ENCODE results near the gene KSR1. TPM values are rescaled to one million over a fixed set of nuclear protein-coding genes. Genes with fewer than 3 reads are reported as not detected.

The KSR1 gene
- total and polyA plus RNA-seq, 2 experiments from 2014 or later = 7.8 to 53.2 TPM

- no peak for TF ChIP-seq STAT1 (IDR thresholded peaks at IDR 0.05; ENCODE audit: unreplicated experiment)
Observed at GRCh38 chr17:27595208-27595607, 139.0 kb downstream of the KSR1 start (continued).

DNA sequence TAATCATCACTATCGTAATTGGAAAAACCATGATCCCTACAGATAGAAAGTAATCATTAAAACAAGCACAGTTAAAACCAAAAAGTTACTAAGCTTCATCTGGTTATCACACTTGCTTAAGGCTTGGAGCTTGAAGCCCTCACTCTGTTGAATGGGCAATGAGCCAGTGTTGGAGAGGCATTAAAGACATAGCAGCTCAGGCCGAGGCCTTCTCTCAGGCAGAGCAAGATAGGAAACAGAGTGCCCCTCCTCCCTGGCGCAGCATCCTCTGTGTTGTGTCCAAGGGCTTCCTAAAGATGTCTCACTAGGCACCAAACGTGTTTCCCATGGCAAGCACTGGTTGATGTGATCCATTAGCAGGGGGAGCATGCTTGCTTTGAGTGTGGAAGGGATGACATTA lies 139.8 kb downstream of the KSR1 start:
- Histone ChIP-seq H2AFZ (no peak overlapping the region), H3K27ac (ENCODE audit: low read depth) (no peak overlapping the region)

DNA sequence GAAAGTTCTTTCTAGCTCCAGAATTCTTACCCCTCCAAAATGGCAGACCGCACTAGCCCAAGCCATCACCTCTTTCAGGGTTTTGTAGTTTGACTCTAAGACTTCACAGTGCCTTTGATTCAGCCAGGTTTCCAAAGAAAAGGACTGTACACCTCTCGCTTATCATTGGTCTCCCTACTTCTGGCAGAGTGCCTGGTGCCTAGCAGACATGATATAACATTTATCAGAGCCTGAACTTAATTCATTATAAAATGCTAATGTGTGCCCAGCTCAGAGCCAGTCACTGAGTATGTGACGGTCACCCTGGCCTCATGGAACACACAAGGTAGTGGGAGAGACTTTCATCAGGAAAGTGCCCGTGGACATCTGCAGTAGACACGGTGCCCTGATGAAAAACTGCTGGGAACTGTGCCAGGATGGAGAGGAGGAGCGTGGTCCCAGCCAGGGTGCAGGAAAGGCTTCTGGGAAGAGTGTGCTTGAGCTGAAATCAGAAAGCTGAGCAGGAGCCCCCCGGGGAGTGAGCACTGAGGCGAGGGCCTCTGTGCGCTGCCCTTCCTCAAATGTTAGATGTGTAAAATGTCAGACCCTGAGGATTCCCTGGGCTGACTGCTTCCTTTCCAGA lies 140.4 kb downstream of the KSR1 start:
- H3K27me3 Mint-ChIP-seq (ENCODE audit: insufficient read depth, low read depth, poor library complexity) = peaks cover 7% of the 10 kb centered on the region
- Histone ChIP-seq H3K4me2 (no peak overlapping the region), H2AFZ (no peak overlapping the region), H4K20me1 (replicated peaks; ENCODE audit: insufficient read depth) (no peaks in the 10 kb centered on the region), H3K27me3 (ENCODE audit: insufficient read depth) (no peaks in the 10 kb centered on the region), H3K9me2 (ENCODE audit: insufficient read depth) (no peaks in the 10 kb centered on the region), H3K27ac (ENCODE audit: low read depth) (no peak overlapping the region), H3F3A (replicated peaks; ENCODE audit: low read depth) (no peaks in the 10 kb centered on the region), H3K4me1 (ENCODE audit: insufficient read depth) (no peaks in the 10 kb centered on the region), H3K4me3 (no peak overlapping the region), H3K36me3 (ENCODE audit: insufficient read depth) (peaks cover 4% of the 10 kb centered on the region; the same call in 1 of the 2 replicates), H3K79me2 (replicated peaks; ENCODE audit: insufficient read depth) (no peaks in the 10 kb centered on the region)
- H3K36me3 Mint-ChIP-seq (ENCODE audit: low read depth) = peaks cover 22% of the 10 kb centered on the region
- H3K4me1 Mint-ChIP-seq = peaks cover 5% of the 10 kb centered on the region; the same call in 2 of the 3 replicates
- H3K9me3 Mint-ChIP-seq = no peaks in the 10 kb centered on the region; the same call in 2 of the 3 replicates
- no peak overlapping the region for H3K4me3 Mint-ChIP-seq
- DNase-seq (ENCODE audit: low spot score) = no peak
- no peak for ATAC-seq
- no peak overlapping the region for H3K27ac Mint-ChIP-seq
- TF ChIP-seq ZNF114 (CRISPR knock-in tag; IDR thresholded peaks at IDR 0.05) = no peak
- TF ChIP-seq STAT1 (IDR thresholded peaks at IDR 0.05; ENCODE audit: unreplicated experiment) = no peak
- no peak for TF ChIP-seq JUNB (IDR thresholded peaks at IDR 0.05; ENCODE audit: unreplicated experiment)
- TF ChIP-seq CTCF (conservative IDR thresholded peaks at IDR 0.05; ENCODE audit: low read depth in 2 of 2) = no peak
- TF ChIP-seq ZNF331 (CRISPR knock-in tag; IDR thresholded peaks at IDR 0.05; ENCODE audit: low read depth) = no peak
- TF ChIP-seq NANOG (IDR thresholded peaks at IDR 0.05; ENCODE audit: borderline replicate concordance) = no peak
- TF ChIP-seq POLR2AphosphoS5 (IDR thresholded peaks at IDR 0.05; ENCODE audit: low read depth) = no peak
- TF ChIP-seq, protein P1, sequence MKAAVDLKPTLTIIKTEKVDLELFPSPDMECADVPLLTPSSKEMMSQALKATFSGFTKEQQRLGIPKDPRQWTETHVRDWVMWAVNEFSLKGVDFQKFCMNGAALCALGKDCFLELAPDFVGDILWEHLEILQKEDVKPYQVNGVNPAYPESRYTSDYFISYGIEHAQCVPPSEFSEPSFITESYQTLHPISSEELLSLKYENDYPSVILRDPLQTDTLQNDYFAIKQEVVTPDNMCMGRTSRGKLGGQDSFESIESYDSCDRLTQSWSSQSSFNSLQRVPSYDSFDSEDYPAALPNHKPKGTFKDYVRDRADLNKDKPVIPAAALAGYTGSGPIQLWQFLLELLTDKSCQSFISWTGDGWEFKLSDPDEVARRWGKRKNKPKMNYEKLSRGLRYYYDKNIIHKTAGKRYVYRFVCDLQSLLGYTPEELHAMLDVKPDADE (IDR thresholded peaks at IDR 0.05) = no peak
- TF ChIP-seq EZH2 (IDR thresholded peaks at IDR 0.05; ENCODE audit: low read depth, unreplicated experiment) = no peak
- TF ChIP-seq EZH2phosphoT487 (IDR thresholded peaks at IDR 0.05; ENCODE audit: unreplicated experiment) = no peak

More for the DNA sequence above, 139.8 kb downstream of the KSR1 start:
- no peaks in the 10 kb centered on the region for H3K4me1 ChIP-seq (ENCODE audit: insufficient read depth)
- no peaks in the 10 kb centered on the region for H3K9me2 ChIP-seq (ENCODE audit: insufficient read depth)
- peaks cover 5% of the 10 kb centered on the region; the same call in 1 of the 2 replicates for H3K36me3 ChIP-seq (ENCODE audit: insufficient read depth)
- H3K4me2 ChIP-seq = no peak overlapping the region
- no peak for TF ChIP-seq POLR2AphosphoS5 (IDR thresholded peaks at IDR 0.05; ENCODE audit: low read depth)
- no peak for TF ChIP-seq STAT1 (IDR thresholded peaks at IDR 0.05; ENCODE audit: unreplicated experiment)
- no peak for TF ChIP-seq JUNB (IDR thresholded peaks at IDR 0.05; ENCODE audit: unreplicated experiment)
- no peak for TF ChIP-seq EZH2 (IDR thresholded peaks at IDR 0.05; ENCODE audit: low read depth, unreplicated experiment)
- no peak for TF ChIP-seq CTCF (conservative IDR thresholded peaks at IDR 0.05; ENCODE audit: low read depth in 2 of 2)
- H3K4me3 Mint-ChIP-seq = no peak overlapping the region
- no peaks in the 10 kb centered on the region for H4K20me1 ChIP-seq (replicated peaks; ENCODE audit: insufficient read depth)
- DNase-seq (ENCODE audit: low spot score) (no peak), ATAC-seq (no peak)
- peaks cover 7% of the 10 kb centered on the region for H3K27me3 Mint-ChIP-seq (ENCODE audit: insufficient read depth, low read depth, poor library complexity)
- H3K36me3 Mint-ChIP-seq (ENCODE audit: low read depth) = peaks cover 17% of the 10 kb centered on the region
- peaks cover 9% of the 10 kb centered on the region for H3K4me1 Mint-ChIP-seq
- no peaks in the 10 kb centered on the region for H3K27me3 ChIP-seq (ENCODE audit: insufficient read depth)
- no peaks in the 10 kb centered on the region; the same call in 2 of the 3 replicates for H3K9me3 Mint-ChIP-seq
- H3K27ac Mint-ChIP-seq = no peak overlapping the region
- no peaks in the 10 kb centered on the region for H3K79me2 ChIP-seq (replicated peaks; ENCODE audit: insufficient read depth)
- no peaks in the 10 kb centered on the region for H3F3A ChIP-seq (replicated peaks; ENCODE audit: low read depth)
- no peak overlapping the region for H3K4me3 ChIP-seq
